ENCODE measurements around the gene GPATCH1. TPM values are rescaled to one million over a fixed set of nuclear protein-coding genes. Genes with fewer than 3 reads are reported as not detected.
A peak's percentile ranks its signal among the peaks of the same experiment; 100 is the strongest.

GPATCH1 gene
- total and polyA plus RNA-seq, 2 of the 13 experiments (the other 11 are each of a cell fraction or from before 2014, with no cell fraction given): 6.8 to 6.9 TPM

- TF ChIP-seq ELK4 (CRISPR knock-in tag; IDR thresholded peaks at IDR 0.05; ENCODE audit: borderline replicate concordance) (peak; percentile 66; the same call in 1 of the 2 replicates), SP5 (CRISPR knock-in tag; IDR thresholded peaks at IDR 0.05; ENCODE audit: borderline replicate concordance, low read depth) (peak; percentile 50; the same call in 1 of the 2 replicates), ZNF713 (CRISPR knock-in tag; IDR thresholded peaks at IDR 0.05) (no peak), PPARG (CRISPR knock-in tag; conservative IDR thresholded peaks at IDR 0.05) (no peak; the same call in 1 of the 2 replicates), PHF21A (CRISPR knock-in tag; IDR thresholded peaks at IDR 0.05) (peak; percentile 98), ZNF883 (CRISPR knock-in tag; IDR thresholded peaks at IDR 0.05; ENCODE audit: not compliant biosample characterization) (peak; percentile 73), ZNF501 (CRISPR knock-in tag; IDR thresholded peaks at IDR 0.05) (peak; percentile 81), FOSL2 (CRISPR knock-in tag; IDR thresholded peaks at IDR 0.05) (peak; percentile 14; the same call in 1 of the 2 replicates), BRD4 (CRISPR knock-in tag; IDR thresholded peaks at IDR 0.05) (peak; percentile 83; the same call in 1 of the 2 replicates), ZNF788 (CRISPR knock-in tag; IDR thresholded peaks at IDR 0.05; ENCODE audit: borderline replicate concordance) (peak; percentile 82; the same call in 1 of the 2 replicates), SOX13 (IDR thresholded peaks at IDR 0.05) (no peak), SOX13 (CRISPR knock-in tag; conservative IDR thresholded peaks at IDR 0.05 in 1 of 2, IDR thresholded peaks at IDR 0.05 in 1 of 2) (no peak), ZNF407 (CRISPR knock-in tag; IDR thresholded peaks at IDR 0.05; ENCODE audit: not compliant biosample characterization) (peak; percentile 85), RERE (CRISPR knock-in tag; IDR thresholded peaks at IDR 0.05; ENCODE audit: low read depth) (no peak)
Observed at GRCh38 chr19:33176670-33177416, 95.9 kb downstream of the GPATCH1 start (continued).
